HCT116 (cell line): ENCODE data around the gene AMER3. TPM values are rescaled to one million over a fixed set of nuclear protein-coding genes. Genes with fewer than 3 reads are reported as not detected.
A peak's percentile ranks its signal among the peaks of the same experiment; 100 is the strongest.

Experiments used
- ATAC-seq: fragments of 200-7000 bp; cut with Tn5 transposase; 2 replicates; pipeline ENCODE4 v1.9.1; 2020; ENCODE audit warnings: mild to moderate bottlenecking, moderate library complexity
- BruUV-seq: library from RNA; stranded (reverse); fragments of 400-500 nt; replicated peaks from 2 replicates; lab custom pipeline; 2021; lab: Mats Ljungman, UMichigan
- CTCF ChIA-PET: fragments of 300-600 bp; sonication (Branson Sonifier 250); formaldehyde crosslinking; loops from one replicate; lab custom pipeline; 2021; ENCODE audit warnings: antibody characterized with exemption; lab: Charles Lee
- POLR2A ChIA-PET: fragments of 300-600, 350-600 bp; sonication (Branson Sonifier 250); formaldehyde crosslinking; loops from one replicate; lab custom pipeline; 2021; ENCODE audit warnings: antibody characterized with exemption; lab: Charles Lee
- RAD21 ChIA-PET, 2 experiments: fragments of 300-600 bp; sonication (Branson Sonifier 250); formaldehyde crosslinking; loops; one replicate each; lab custom pipeline; 2023; ENCODE audit warnings: low total read pairs in 2 of 2; ENCODE audit not compliant: uncharacterized antibody in 2 of 2, unreplicated experiment in 2 of 2, low non-redundant PET in 1 of 2; lab: Charles Lee
- DNase-seq: peaks from one replicate; pipeline ENCODE4 v3.0.0-alpha.2; 2010; ENCODE audit warnings: low read depth, low spot score
- H2AFZ ChIP-seq: fragments of 200-600 bp; shearing (Covaris generic), sonication (generic); 2 replicates; pipeline ENCODE4 v1.6.1; 2017; ENCODE audit warnings: low read depth, mixed run types, mixed read lengths, antibody characterized with exemption, low read length; ENCODE audit not compliant: poor library complexity, severe bottlenecking
- H3K27ac ChIP-seq: 2 replicates; pipeline ENCODE4 v1.5.1; 2012; ENCODE audit warnings: low read depth, low read length
- H3K27me3 ChIP-seq: fragments of 200-600 bp; sonication (generic); 2 replicates; pipeline ENCODE4 v1.6.1; 2016; ENCODE audit warnings: mixed run types, low read length, mixed read lengths; ENCODE audit not compliant: insufficient read depth
- H3K36me3 ChIP-seq, 2 experiments: fragments of 200-500 bp in 1 of 2; fragments of 200-600 bp in 1 of 2; sonication (Bioruptor generic) in 1 of 2; sonication (generic) in 1 of 2; 2 replicates each; pipeline versions ENCODE4 v1.5.1 to v1.6.1; 2014 to 2016; ENCODE audit warnings: low read length in 2 of 2, inconsistent platforms in 1 of 2, mixed read lengths in 1 of 2, mixed run types in 1 of 2; ENCODE audit not compliant: insufficient read depth in 2 of 2, control insufficient read depth in 1 of 2
- H3K4me1 ChIP-seq, 2 experiments: fragments of 200-600 bp in 1 of 2; sonication (generic) in 1 of 2; 2 replicates each; pipeline versions ENCODE4 v1.5.1 to v1.6.1; 2012 to 2017; ENCODE audit warnings: low read length in 2 of 2, inconsistent platforms in 1 of 2, mild to moderate bottlenecking in 1 of 2, mixed read lengths in 1 of 2, mixed run types in 1 of 2, moderate library complexity in 1 of 2; ENCODE audit not compliant: insufficient read depth in 2 of 2, control insufficient read depth in 1 of 2
- H3K4me2 ChIP-seq: fragments of 200-600 bp; sonication (generic); 2 replicates; pipeline ENCODE4 v1.6.1; 2017; ENCODE audit warnings: mixed run types, low read length, mixed read lengths
- H3K4me3 ChIP-seq, 2 experiments: fragments of 200-600 bp in 1 of 2; sonication (generic) in 1 of 2; replicated peaks in 1 of 2; 2 replicates each; pipeline ENCODE4 v1.5.1; 2011 to 2016; ENCODE audit warnings: low read length in 2 of 2, control low read depth in 1 of 2, low read depth in 1 of 2, mild to moderate bottlenecking in 1 of 2, mixed read lengths in 1 of 2, mixed run types in 1 of 2
- H3K79me2 ChIP-seq: fragments of 200-600 bp; sonication (generic); 2 replicates; pipeline ENCODE4 v1.6.1; 2017; ENCODE audit warnings: mild to moderate bottlenecking, mixed run types, low read length, moderate library complexity, mixed read lengths; ENCODE audit not compliant: insufficient read depth
- H3K9ac ChIP-seq: fragments of 200-600 bp; sonication (generic); 2 replicates; pipeline ENCODE4 v1.6.1; 2016; ENCODE audit warnings: low read length, mixed read lengths
- H3K9me2 ChIP-seq: fragments of 200-600 bp; sonication (generic), shearing (Covaris generic); 2 replicates; pipeline ENCODE4 v1.6.1; 2017; ENCODE audit warnings: mixed run types, mild to moderate bottlenecking, moderate library complexity; ENCODE audit not compliant: insufficient read depth
- H3K9me3 ChIP-seq, 2 experiments: fragments of 200-500 bp in 1 of 2; fragments of 200-600 bp in 1 of 2; sonication (Bioruptor generic) in 1 of 2; sonication (generic) in 1 of 2; 2 replicates each; pipeline ENCODE4 v1.6.1; 2014 to 2017; ENCODE audit warnings: low read length in 2 of 2, mixed read lengths in 2 of 2, inconsistent platforms in 1 of 2, low read depth in 1 of 2, mild to moderate bottlenecking in 1 of 2, mixed run types in 1 of 2, moderate library complexity in 1 of 2; ENCODE audit not compliant: control insufficient read depth in 1 of 2, insufficient read depth in 1 of 2
- H4K20me1 ChIP-seq: fragments of 200-600 bp; sonication (generic), shearing (Covaris generic); 2 replicates; pipeline ENCODE4 v1.6.1; 2017; ENCODE audit warnings: mixed run types, mild to moderate bottlenecking, moderate library complexity; ENCODE audit not compliant: insufficient read depth
- CEBPB ChIP-seq: IDR thresholded peaks from 2 replicates; pipeline ENCODE4 v1.6.1; 2012; ENCODE audit warnings: low read depth
- EGR1 ChIP-seq: IDR thresholded peaks from 2 replicates; pipeline ENCODE4 v1.6.1; 2012; ENCODE audit warnings: low read depth
- ELF1 ChIP-seq: IDR thresholded peaks from 2 replicates; pipeline ENCODE4 v1.6.1; 2012; ENCODE audit warnings: low read depth, borderline replicate concordance
- RAD21 ChIP-seq: IDR thresholded peaks from 2 replicates; pipeline ENCODE4 v1.6.1; 2012; ENCODE audit warnings: low read depth, mild to moderate bottlenecking
- SIN3A ChIP-seq: IDR thresholded peaks from 2 replicates; pipeline ENCODE4 v1.6.1; 2012; ENCODE audit warnings: low read depth
- SRF ChIP-seq: IDR thresholded peaks from 2 replicates; pipeline ENCODE4 v1.6.1; 2012; ENCODE audit warnings: low read depth
- TCF7L2 ChIP-seq: IDR thresholded peaks from 2 replicates; pipeline ENCODE4 v1.7.0; 2011; ENCODE audit warnings: borderline replicate concordance, inconsistent platforms; ENCODE audit not compliant: insufficient read depth, insufficient read length; ENCODE audit errors: extremely low read depth
- YY1 ChIP-seq: IDR thresholded peaks from 2 replicates; pipeline ENCODE4 v1.6.1; 2011; ENCODE audit warnings: low read length, low read depth, moderate library complexity, mild to moderate bottlenecking; ENCODE audit not compliant: insufficient replicate concordance; ENCODE audit errors: extremely low read depth
- ZNF274 ChIP-seq: fragments of 200-500 bp; sonication (Bioruptor generic); IDR thresholded peaks from 2 replicates; pipeline ENCODE4 v1.6.1; 2014; ENCODE audit warnings: mild to moderate bottlenecking, low read depth, low read length, inconsistent platforms
- intact Hi-C: fragments of 100-400 bp; cut with micrococcal nuclease; formaldehyde crosslinking; loops from 2 replicates; pipeline ENCODE4 v1.10.0; 2022
- total RNA-seq: library from RNA; stranded (reverse); gene quantifications from one replicate; pipeline ENCODE4 v1.2.1, GENCODE V29; 2021; ENCODE audit not compliant: unreplicated experiment
- TF ChIP-seq, protein P1 (sequence below): IDR thresholded peaks from 2 replicates; pipeline ENCODE4 v1.6.1; 2012
- TF ChIP-seq, protein P2 (sequence below), 3 experiments: fragments of 200-600 bp in 1 of 3; sonication (generic) in 1 of 3; IDR thresholded peaks in 2 of 3; conservative IDR thresholded peaks in 1 of 3; 2 replicates each; pipeline ENCODE4 v1.5.1; 2012 to 2017; ENCODE audit warnings: low read depth in 2 of 3, low read length in 2 of 3, antibody characterized with exemption in 1 of 3, borderline replicate concordance in 1 of 3, control low read depth in 1 of 3, mild to moderate bottlenecking in 1 of 3, mixed read lengths in 1 of 3, mixed run types in 1 of 3, moderate library complexity in 1 of 3; ENCODE audit not compliant: insufficient read depth in 1 of 3

Gene AMER3
- total RNA-seq, 1 experiment from 2014 or later, result not detected

DNA sequence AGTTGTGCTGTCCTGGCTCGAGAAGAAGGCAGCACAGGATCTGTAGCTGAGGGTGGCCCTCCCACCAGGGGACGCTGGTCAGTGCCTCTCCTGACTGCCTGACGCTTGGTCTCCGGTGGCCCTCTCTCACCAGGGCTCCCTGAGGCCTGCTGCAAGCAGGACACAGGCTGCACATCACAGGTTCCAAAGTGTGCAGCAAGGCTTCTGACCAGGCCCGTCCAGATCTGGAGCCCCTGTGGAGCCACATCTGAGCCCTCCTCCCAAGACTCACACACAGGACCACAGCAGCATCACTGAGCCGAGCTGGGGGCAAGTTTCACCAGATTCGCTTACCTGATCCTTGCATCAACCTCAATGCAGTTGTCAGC is 12.1 kb downstream of the AMER3 start (continued):
- TF ChIP-seq ZNF274, result no peak

DNA sequence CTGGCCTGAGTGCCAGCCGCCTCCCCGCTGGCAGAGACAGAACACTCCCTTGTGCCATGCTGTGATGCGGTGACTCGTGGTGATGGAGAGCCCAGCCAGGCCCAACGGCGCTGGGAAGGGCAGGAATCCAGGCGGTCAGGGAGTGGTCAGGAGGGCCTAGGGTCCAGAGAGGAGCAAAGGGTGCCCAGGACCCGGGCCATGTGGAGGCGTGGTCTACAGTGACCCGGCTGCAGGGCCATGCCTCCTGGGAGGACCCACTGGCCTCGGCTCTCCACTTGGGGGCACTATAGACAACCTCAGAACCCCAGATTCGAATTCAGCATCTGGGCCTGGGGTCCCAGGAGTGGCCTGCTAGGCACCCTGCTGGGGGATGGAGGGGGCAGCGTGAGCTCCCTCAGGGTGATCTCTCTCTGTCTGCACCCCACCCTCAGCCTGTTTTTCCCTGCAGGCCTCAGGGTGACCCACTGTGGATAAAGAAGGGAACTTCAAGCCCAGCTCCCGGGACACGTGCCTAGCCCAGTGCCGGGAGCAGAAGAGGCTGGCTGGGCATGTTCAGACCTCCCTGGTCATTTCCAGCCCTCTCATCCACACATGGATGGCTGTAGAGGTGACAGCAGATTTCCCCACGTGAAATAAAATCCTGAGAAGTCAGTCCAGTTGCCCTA is 13.0 kb downstream of the AMER3 start:
- no peaks in the 10 kb centered on the region for H3K27me3 ChIP-seq
- H3K9me3 ChIP-seq, result no peaks in the 10 kb centered on the region
- peak; percentile 91 for ATAC-seq
- intact Hi-C loops, result no loop called here
- RAD21 ChIA-PET, result no interaction called here
- no peak overlapping the region for H3K27ac ChIP-seq
- no peaks in the 10 kb centered on the region for H4K20me1 ChIP-seq
- TF ChIP-seq, protein P1, sequence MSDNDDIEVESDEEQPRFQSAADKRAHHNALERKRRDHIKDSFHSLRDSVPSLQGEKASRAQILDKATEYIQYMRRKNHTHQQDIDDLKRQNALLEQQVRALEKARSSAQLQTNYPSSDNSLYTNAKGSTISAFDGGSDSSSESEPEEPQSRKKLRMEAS, result no peak
- TF ChIP-seq ZNF274 (no peak), EGR1 (no peak), SRF (no peak), TCF7L2 (no peak), SIN3A (no peak), CEBPB (no peak), RAD21 (peak; percentile 31; the same call in 1 of the 2 replicates), YY1 (no peak), ELF1 (no peak)
- TF ChIP-seq, protein P2, sequence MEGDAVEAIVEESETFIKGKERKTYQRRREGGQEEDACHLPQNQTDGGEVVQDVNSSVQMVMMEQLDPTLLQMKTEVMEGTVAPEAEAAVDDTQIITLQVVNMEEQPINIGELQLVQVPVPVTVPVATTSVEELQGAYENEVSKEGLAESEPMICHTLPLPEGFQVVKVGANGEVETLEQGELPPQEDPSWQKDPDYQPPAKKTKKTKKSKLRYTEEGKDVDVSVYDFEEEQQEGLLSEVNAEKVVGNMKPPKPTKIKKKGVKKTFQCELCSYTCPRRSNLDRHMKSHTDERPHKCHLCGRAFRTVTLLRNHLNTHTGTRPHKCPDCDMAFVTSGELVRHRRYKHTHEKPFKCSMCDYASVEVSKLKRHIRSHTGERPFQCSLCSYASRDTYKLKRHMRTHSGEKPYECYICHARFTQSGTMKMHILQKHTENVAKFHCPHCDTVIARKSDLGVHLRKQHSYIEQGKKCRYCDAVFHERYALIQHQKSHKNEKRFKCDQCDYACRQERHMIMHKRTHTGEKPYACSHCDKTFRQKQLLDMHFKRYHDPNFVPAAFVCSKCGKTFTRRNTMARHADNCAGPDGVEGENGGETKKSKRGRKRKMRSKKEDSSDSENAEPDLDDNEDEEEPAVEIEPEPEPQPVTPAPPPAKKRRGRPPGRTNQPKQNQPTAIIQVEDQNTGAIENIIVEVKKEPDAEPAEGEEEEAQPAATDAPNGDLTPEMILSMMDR (IDR thresholded peaks at IDR 0.05 in 2 of 3, conservative IDR thresholded peaks at IDR 0.05 in 1 of 3; ENCODE audit: borderline replicate concordance in 1 of 3, insufficient read depth in 1 of 3, low read depth in 2 of 3, low read length in 2 of 3), result peak; percentile 40 to 58 (median 57); a peak in 5 of 6 replicates
- TF ChIP-seq, all 23 proteins: peak for 2
- H3K36me3 ChIP-seq, result no peaks in the 10 kb centered on the region
- no peaks in the 10 kb centered on the region for H3K79me2 ChIP-seq
- POLR2A ChIA-PET, result no interaction called here
- H2AFZ ChIP-seq, result peak overlapping the region; percentile 35
- CTCF ChIA-PET, result interaction anchor here (1.0 kb wide), 1 partner anchor 15 kb away, joined by 4 read pairs; no protein-coding TSS in a partner anchor
- H3K9ac ChIP-seq, result no peak overlapping the region
- no peak for DNase-seq
- no peak overlapping the region for H3K4me2 ChIP-seq
- peaks cover 0 to 4% of the 10 kb centered on the region in 2 experiments; a peak in 1 of 4 replicates for H3K4me1 ChIP-seq
- no peak overlapping the region for H3K4me3 ChIP-seq
- H3K9me2 ChIP-seq, result no peaks in the 10 kb centered on the region
- no TSS peak for BruUV-seq
